ENCODE data around the gene TTLL8. TPM values are rescaled to one million over a fixed set of nuclear protein-coding genes. Genes with fewer than 3 reads are reported as not detected.
A peak's percentile ranks its signal among the peaks of the same experiment; 100 is the strongest.
"Not testable (repeated sequence)": the region's sequence is repeated elsewhere in the genome, so short reads cannot be mapped to it uniquely, and the experiment has no call there.

Gene TTLL8
- total RNA-seq, 1 donor from 2014 or later = not detected

- H3K27me3 Mint-ChIP-seq (ENCODE audit: unreplicated experiment) = peaks cover 10% of the 10 kb centered on the region
- peaks cover 28% of the 10 kb centered on the region for H3K36me3 Mint-ChIP-seq (ENCODE audit: unreplicated experiment)
- peak; percentile 64 for TF ChIP-seq CTCF (IDR thresholded peaks at IDR 0.05; ENCODE audit: partially characterized antibody, unreplicated experiment)
- DNase-seq = no peak
- H3K9me3 Mint-ChIP-seq (ENCODE audit: unreplicated experiment) = peaks cover 14% of the 10 kb centered on the region
- no peaks in the 10 kb centered on the region for H3K4me1 Mint-ChIP-seq (ENCODE audit: low read depth, unreplicated experiment)
- H3K4me3 Mint-ChIP-seq (ENCODE audit: unreplicated experiment) = no peak overlapping the region
- H3K27ac Mint-ChIP-seq (ENCODE audit: unreplicated experiment) = no peak overlapping the region
These were observed 74.7 kb downstream of the TTLL8 start for GRCh38 chr22:49983148-49984042.

- H3K4me1 Mint-ChIP-seq (ENCODE audit: low read depth, unreplicated experiment); H3K4me3 Mint-ChIP-seq (ENCODE audit: unreplicated experiment); H3K27ac Mint-ChIP-seq (ENCODE audit: unreplicated experiment); DNase-seq; H3K27me3 Mint-ChIP-seq (ENCODE audit: unreplicated experiment): not testable (repeated sequence)
- Mint-ChIP-seq H3K36me3 (ENCODE audit: unreplicated experiment) (peaks cover 22% of the 10 kb centered on the region), H3K9me3 (ENCODE audit: unreplicated experiment) (peaks cover 14% of the 10 kb centered on the region)
These were observed 76.3 kb downstream of the TTLL8 start for GRCh38 chr22:49981799-49982198.

GRCh38 chr22:49979587-49980264 lies 78.4 kb downstream of the TTLL8 start:
- Mint-ChIP-seq H3K27ac (ENCODE audit: unreplicated experiment) (no peak overlapping the region), H3K36me3 (ENCODE audit: unreplicated experiment) (peaks cover 17% of the 10 kb centered on the region), H3K4me1 (ENCODE audit: low read depth, unreplicated experiment) (no peaks in the 10 kb centered on the region), H3K9me3 (ENCODE audit: unreplicated experiment) (peaks cover 16% of the 10 kb centered on the region), H3K27me3 (ENCODE audit: unreplicated experiment) (peaks cover 8% of the 10 kb centered on the region), H3K4me3 (ENCODE audit: unreplicated experiment) (no peak overlapping the region)
- peak; percentile 50 for DNase-seq
- peak; percentile 71 for TF ChIP-seq CTCF (IDR thresholded peaks at IDR 0.05; ENCODE audit: partially characterized antibody, unreplicated experiment)

- H3K27me3 Mint-ChIP-seq (ENCODE audit: unreplicated experiment) = peaks cover 2% of the 10 kb centered on the region
- no peak overlapping the region for H3K27ac Mint-ChIP-seq (ENCODE audit: unreplicated experiment)
- peak; percentile 16 for DNase-seq
- TF ChIP-seq CTCF (IDR thresholded peaks at IDR 0.05; ENCODE audit: partially characterized antibody, unreplicated experiment) = no peak
- H3K4me3 Mint-ChIP-seq (ENCODE audit: unreplicated experiment) = no peak overlapping the region
- H3K36me3 Mint-ChIP-seq (ENCODE audit: unreplicated experiment) = peaks cover 15% of the 10 kb centered on the region
- H3K9me3 Mint-ChIP-seq (ENCODE audit: unreplicated experiment) = peaks cover 13% of the 10 kb centered on the region
- no peaks in the 10 kb centered on the region for H3K4me1 Mint-ChIP-seq (ENCODE audit: low read depth, unreplicated experiment)
These were observed 80.5 kb downstream of the TTLL8 start for GRCh38 chr22:49977578-49977977.

GRCh38 chr22:49976439-49977175 lies 81.5 kb downstream of the TTLL8 start:
- no peak for DNase-seq
- peaks cover 13% of the 10 kb centered on the region for H3K36me3 Mint-ChIP-seq (ENCODE audit: unreplicated experiment)

More at GRCh38 chr22:49976439-49977175, 81.5 kb downstream of the TTLL8 start:
- peak overlapping the region; percentile 10 for H3K27ac Mint-ChIP-seq (ENCODE audit: unreplicated experiment)
- H3K4me1 Mint-ChIP-seq (ENCODE audit: low read depth, unreplicated experiment) = no peaks in the 10 kb centered on the region
- peaks cover 11% of the 10 kb centered on the region for H3K9me3 Mint-ChIP-seq (ENCODE audit: unreplicated experiment)
- no peaks in the 10 kb centered on the region for H3K27me3 Mint-ChIP-seq (ENCODE audit: unreplicated experiment)
- no peak for TF ChIP-seq CTCF (IDR thresholded peaks at IDR 0.05; ENCODE audit: partially characterized antibody, unreplicated experiment)
- H3K4me3 Mint-ChIP-seq (ENCODE audit: unreplicated experiment) = no peak overlapping the region

All from glutamatergic neuron (in vitro differentiated cells).